ENCODE results near the gene PIK3R2. TPM values are rescaled to one million over a fixed set of nuclear protein-coding genes. Genes with fewer than 3 reads are reported as not detected.

PIK3R2 gene
- total and polyA plus RNA-seq, 2 experiments from 2014 or later: 8.5 to 66.6 TPM

DNA sequence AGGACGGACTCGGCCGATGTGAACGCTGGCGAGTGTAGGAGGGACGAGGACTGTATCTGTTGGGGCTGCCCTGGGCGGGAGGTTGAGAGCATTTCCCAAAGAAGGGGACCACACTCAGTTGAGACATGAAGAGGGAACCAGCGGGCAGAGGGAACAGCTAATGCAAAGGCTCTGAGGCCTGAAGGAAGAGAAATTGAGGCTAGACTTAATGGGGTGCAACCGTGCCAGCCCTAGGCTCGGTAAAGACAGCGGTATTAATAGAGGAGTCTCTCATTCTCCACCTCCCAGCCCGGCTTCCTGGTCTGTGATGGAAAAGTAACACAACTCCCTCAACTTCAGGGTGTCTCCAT lies 41.2 kb downstream of the PIK3R2 start:
- no peaks in the 10 kb centered on the region for H3K9me2 ChIP-seq (ENCODE audit: insufficient read depth)
- H4K20me1 ChIP-seq (replicated peaks; ENCODE audit: insufficient read depth): peaks cover 18% of the 10 kb centered on the region
- H3K4me2 ChIP-seq: peak overlapping the region; percentile 95
- Mint-ChIP-seq H3K4me3 (peak overlapping the region; percentile 89), H3K9me3 (peaks cover 4% of the 10 kb centered on the region; the same call in 1 of the 3 replicates), H3K36me3 (ENCODE audit: low read depth) (peaks cover 24% of the 10 kb centered on the region), H3K4me1 (peaks cover 18% of the 10 kb centered on the region; the same call in 2 of the 3 replicates), H3K27ac (0 out of 2 replicates have a peak overlapping the region, but pooled peaks have one; percentile 93), H3K27me3 (ENCODE audit: insufficient read depth, low read depth, poor library complexity) (peaks cover 18% of the 10 kb centered on the region)
- peaks cover 6% of the 10 kb centered on the region for H3K79me2 ChIP-seq (replicated peaks; ENCODE audit: insufficient read depth)
- H3K27ac ChIP-seq (ENCODE audit: low read depth): no peak overlapping the region
- no peaks in the 10 kb centered on the region for H3K27me3 ChIP-seq (ENCODE audit: insufficient read depth)
- H3K36me3 ChIP-seq (ENCODE audit: insufficient read depth): peaks cover 3% of the 10 kb centered on the region; the same call in 1 of the 2 replicates
- TF ChIP-seq CREB1 (CRISPR knock-in tag; IDR thresholded peaks at IDR 0.05; ENCODE audit: low read depth): no peak
- TF ChIP-seq, protein P1, sequence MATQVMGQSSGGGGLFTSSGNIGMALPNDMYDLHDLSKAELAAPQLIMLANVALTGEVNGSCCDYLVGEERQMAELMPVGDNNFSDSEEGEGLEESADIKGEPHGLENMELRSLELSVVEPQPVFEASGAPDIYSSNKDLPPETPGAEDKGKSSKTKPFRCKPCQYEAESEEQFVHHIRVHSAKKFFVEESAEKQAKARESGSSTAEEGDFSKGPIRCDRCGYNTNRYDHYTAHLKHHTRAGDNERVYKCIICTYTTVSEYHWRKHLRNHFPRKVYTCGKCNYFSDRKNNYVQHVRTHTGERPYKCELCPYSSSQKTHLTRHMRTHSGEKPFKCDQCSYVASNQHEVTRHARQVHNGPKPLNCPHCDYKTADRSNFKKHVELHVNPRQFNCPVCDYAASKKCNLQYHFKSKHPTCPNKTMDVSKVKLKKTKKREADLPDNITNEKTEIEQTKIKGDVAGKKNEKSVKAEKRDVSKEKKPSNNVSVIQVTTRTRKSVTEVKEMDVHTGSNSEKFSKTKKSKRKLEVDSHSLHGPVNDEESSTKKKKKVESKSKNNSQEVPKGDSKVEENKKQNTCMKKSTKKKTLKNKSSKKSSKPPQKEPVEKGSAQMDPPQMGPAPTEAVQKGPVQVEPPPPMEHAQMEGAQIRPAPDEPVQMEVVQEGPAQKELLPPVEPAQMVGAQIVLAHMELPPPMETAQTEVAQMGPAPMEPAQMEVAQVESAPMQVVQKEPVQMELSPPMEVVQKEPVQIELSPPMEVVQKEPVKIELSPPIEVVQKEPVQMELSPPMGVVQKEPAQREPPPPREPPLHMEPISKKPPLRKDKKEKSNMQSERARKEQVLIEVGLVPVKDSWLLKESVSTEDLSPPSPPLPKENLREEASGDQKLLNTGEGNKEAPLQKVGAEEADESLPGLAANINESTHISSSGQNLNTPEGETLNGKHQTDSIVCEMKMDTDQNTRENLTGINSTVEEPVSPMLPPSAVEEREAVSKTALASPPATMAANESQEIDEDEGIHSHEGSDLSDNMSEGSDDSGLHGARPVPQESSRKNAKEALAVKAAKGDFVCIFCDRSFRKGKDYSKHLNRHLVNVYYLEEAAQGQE (IDR thresholded peaks at IDR 0.05; ENCODE audit: unreplicated experiment): no peak
- DNase-seq (ENCODE audit: low spot score) (no peak), ATAC-seq (no peak)
- peaks cover 11% of the 10 kb centered on the region; the same call in 1 of the 2 replicates for H3K4me1 ChIP-seq (ENCODE audit: insufficient read depth)
- H3K4me3 ChIP-seq: peak overlapping the region; percentile 96
- no peak overlapping the region for H2AFZ ChIP-seq
- H3F3A ChIP-seq (replicated peaks; ENCODE audit: low read depth): peaks cover 21% of the 10 kb centered on the region; the same call in 1 of the 2 replicates

DNA sequence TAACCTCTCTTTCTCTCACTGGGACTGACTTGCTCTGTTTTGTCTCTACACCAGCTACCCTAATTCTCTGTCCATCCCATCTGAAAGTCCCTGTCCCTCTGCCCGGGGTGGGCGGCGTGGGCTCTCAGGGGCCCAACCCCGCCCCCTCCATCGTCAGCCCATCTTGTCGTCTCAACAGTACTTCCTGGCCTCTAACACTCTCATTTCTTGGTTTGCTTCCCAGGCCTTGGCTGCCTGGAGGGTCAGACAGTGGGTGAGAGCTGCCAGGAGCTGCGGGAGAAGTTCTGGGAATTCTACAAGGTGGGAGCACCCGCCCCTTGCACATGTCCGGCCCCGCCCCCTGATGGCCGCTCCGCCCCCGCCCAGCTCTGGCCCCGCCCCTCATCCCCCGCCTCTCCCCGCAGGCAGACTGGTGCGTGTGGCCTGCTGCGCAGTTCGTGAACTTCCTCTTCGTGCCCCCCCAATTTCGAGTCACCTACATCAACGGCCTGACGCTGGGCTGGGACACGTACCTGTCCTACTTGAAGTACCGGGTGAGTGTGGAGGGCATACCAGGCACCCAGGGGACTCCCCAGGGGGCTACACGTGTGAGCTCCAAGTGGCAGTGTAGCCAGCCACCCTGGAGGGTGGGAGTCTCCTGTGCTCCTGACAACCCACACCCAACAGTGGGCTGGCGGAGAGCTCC lies 41.7 kb downstream of the PIK3R2 start:
- Histone ChIP-seq H3K79me2 (replicated peaks; ENCODE audit: insufficient read depth) (peaks cover 6% of the 10 kb centered on the region), H3K27me3 (ENCODE audit: insufficient read depth) (no peaks in the 10 kb centered on the region), H3K4me3 (peak overlapping the region; percentile 96), H3K4me1 (ENCODE audit: insufficient read depth) (peaks cover 11% of the 10 kb centered on the region; the same call in 1 of the 2 replicates), H3K36me3 (ENCODE audit: insufficient read depth) (peaks cover 8% of the 10 kb centered on the region; the same call in 1 of the 2 replicates), H3K9me2 (ENCODE audit: insufficient read depth) (no peaks in the 10 kb centered on the region), H4K20me1 (replicated peaks; ENCODE audit: insufficient read depth) (peaks cover 19% of the 10 kb centered on the region), H3F3A (replicated peaks; ENCODE audit: low read depth) (peaks cover 23% of the 10 kb centered on the region; the same call in 1 of the 2 replicates), H3K4me2 (peak overlapping the region; percentile 95), H3K27ac (ENCODE audit: low read depth) (peak overlapping the region; percentile 39; the same call in 1 of the 2 replicates), H2AFZ (no peak overlapping the region)
- H3K9me3 Mint-ChIP-seq: peaks cover 4% of the 10 kb centered on the region; the same call in 1 of the 3 replicates
- ATAC-seq: peak; percentile 4
- no peak for TF ChIP-seq CREB1 (CRISPR knock-in tag; IDR thresholded peaks at IDR 0.05; ENCODE audit: low read depth)
- peak; percentile 71 for DNase-seq (ENCODE audit: low spot score)
- peaks cover 18% of the 10 kb centered on the region; the same call in 2 of the 3 replicates for H3K4me1 Mint-ChIP-seq
- H3K27ac Mint-ChIP-seq: no peak overlapping the region; the same call in none of the 2 replicates
- peak overlapping the region; percentile 89 for H3K4me3 Mint-ChIP-seq
- H3K36me3 Mint-ChIP-seq (ENCODE audit: low read depth): peaks cover 27% of the 10 kb centered on the region
- peaks cover 18% of the 10 kb centered on the region for H3K27me3 Mint-ChIP-seq (ENCODE audit: insufficient read depth, low read depth, poor library complexity)

DNA sequence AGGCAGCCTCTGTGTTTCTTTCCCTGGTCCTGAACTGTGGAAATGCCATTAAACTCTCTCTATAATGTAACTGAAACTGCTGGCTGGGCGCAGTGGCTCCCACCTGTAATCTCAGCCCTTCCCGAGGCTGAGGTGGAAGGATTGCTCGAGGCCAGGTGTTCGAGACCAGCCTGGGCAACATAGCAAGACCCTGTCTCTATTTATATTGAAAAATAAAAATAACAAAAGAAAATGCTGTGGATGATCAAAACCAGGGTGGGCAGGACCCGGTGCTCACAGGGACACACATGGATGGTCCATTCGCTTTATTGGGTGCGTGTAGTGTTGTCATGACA lies 43.5 kb downstream of the PIK3R2 start:
- Histone ChIP-seq H3K9me2 (ENCODE audit: insufficient read depth) (no peaks in the 10 kb centered on the region), H2AFZ (no peak overlapping the region), H3K4me1 (ENCODE audit: insufficient read depth) (peaks cover 11% of the 10 kb centered on the region; the same call in 1 of the 2 replicates), H3K36me3 (ENCODE audit: insufficient read depth) (peaks cover 11% of the 10 kb centered on the region; the same call in 1 of the 2 replicates), H3F3A (replicated peaks; ENCODE audit: low read depth) (peaks cover 20% of the 10 kb centered on the region; the same call in 1 of the 2 replicates), H3K4me2 (no peak overlapping the region), H3K27me3 (ENCODE audit: insufficient read depth) (no peaks in the 10 kb centered on the region), H3K4me3 (no peak overlapping the region), H3K79me2 (replicated peaks; ENCODE audit: insufficient read depth) (peaks cover 6% of the 10 kb centered on the region), H3K27ac (ENCODE audit: low read depth) (no peak overlapping the region), H4K20me1 (replicated peaks; ENCODE audit: insufficient read depth) (peaks cover 19% of the 10 kb centered on the region)
- Mint-ChIP-seq H3K36me3 (ENCODE audit: low read depth) (peaks cover 35% of the 10 kb centered on the region), H3K27me3 (ENCODE audit: insufficient read depth, low read depth, poor library complexity) (peaks cover 22% of the 10 kb centered on the region), H3K9me3 (peaks cover 4% of the 10 kb centered on the region; the same call in 1 of the 3 replicates), H3K4me3 (no peak overlapping the region), H3K27ac (no peak overlapping the region), H3K4me1 (peaks cover 18% of the 10 kb centered on the region; the same call in 2 of the 3 replicates)
- ATAC-seq (no peak), DNase-seq (ENCODE audit: low spot score) (no peak)
- TF ChIP-seq POLR2AphosphoS5 (IDR thresholded peaks at IDR 0.05; ENCODE audit: low read depth) (no peak), ZNF331 (CRISPR knock-in tag; IDR thresholded peaks at IDR 0.05; ENCODE audit: low read depth) (no peak), JUNB (IDR thresholded peaks at IDR 0.05; ENCODE audit: unreplicated experiment) (no peak), ZNF114 (CRISPR knock-in tag; IDR thresholded peaks at IDR 0.05) (no peak)
- TF ChIP-seq, protein P1 (IDR thresholded peaks at IDR 0.05; ENCODE audit: unreplicated experiment): no peak
- TF ChIP-seq, protein P2, sequence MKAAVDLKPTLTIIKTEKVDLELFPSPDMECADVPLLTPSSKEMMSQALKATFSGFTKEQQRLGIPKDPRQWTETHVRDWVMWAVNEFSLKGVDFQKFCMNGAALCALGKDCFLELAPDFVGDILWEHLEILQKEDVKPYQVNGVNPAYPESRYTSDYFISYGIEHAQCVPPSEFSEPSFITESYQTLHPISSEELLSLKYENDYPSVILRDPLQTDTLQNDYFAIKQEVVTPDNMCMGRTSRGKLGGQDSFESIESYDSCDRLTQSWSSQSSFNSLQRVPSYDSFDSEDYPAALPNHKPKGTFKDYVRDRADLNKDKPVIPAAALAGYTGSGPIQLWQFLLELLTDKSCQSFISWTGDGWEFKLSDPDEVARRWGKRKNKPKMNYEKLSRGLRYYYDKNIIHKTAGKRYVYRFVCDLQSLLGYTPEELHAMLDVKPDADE (IDR thresholded peaks at IDR 0.05): no peak

All from GM23338 (cell line).